K562 (cell line): ENCODE data around the gene ADCY5. TPM values are rescaled to one million over a fixed set of nuclear protein-coding genes. Genes with fewer than 3 reads are reported as not detected.

Source experiments
- ATAC-seq: fragments of 200-7000 bp; cut with Tn5 transposase; 3 replicates; pipeline ENCODE4 v1.9.1; 2020; ENCODE audit warnings: moderate library complexity
- BruUV-seq: library from RNA; stranded (reverse); fragments of 400-500 nt; replicated peaks from 2 replicates; lab custom pipeline; 2021; lab: Mats Ljungman, UMichigan
- CTCF ChIA-PET: fragments of 300-600 bp; formaldehyde crosslinking; extraction: SDS; loops from one replicate; lab custom pipeline; 2021; ENCODE audit warnings: low intra/inter-chr PET ratio; lab: Yijun Ruan, JAX
- POLR2A ChIA-PET: fragments of 300-600, 350-650 bp; sonication (Branson Sonifier 250); formaldehyde crosslinking; extraction: SDS; loops from one replicate; lab custom pipeline; 2021; ENCODE audit warnings: antibody characterized with exemption, inconsistent platforms; lab: Yijun Ruan, JAX
- DNase-seq, 4 experiments: peaks; one replicate each; pipeline versions ENCODE4 v3.0.0 to v3.0.0-alpha.2; 2011 to 2018; ENCODE audit warnings: low spot score in 3 of 4, mixed read lengths in 3 of 4; ENCODE audit errors: extremely low read depth in 1 of 4
- FAIRE-seq: peaks from 2 replicates; lab custom pipeline; 2011; peaks lifted over from hg19 to GRCh38; lab: Jason Lieb, UNC
- H2AFZ ChIP-seq: 2 replicates; pipeline ENCODE4 v1.6.0; 2011; ENCODE audit warnings: low read depth, low read length, control low read depth, inconsistent platforms
- H3K27ac ChIP-seq: fragments of 200-600 bp; 3 replicates; pipeline ENCODE4 v1.8.0; 2011; ENCODE audit warnings: low read depth, mild to moderate bottlenecking, control low read depth, inconsistent platforms, low read length, moderate library complexity, mixed read lengths; ENCODE audit errors: extremely low read depth
- H3K27me3 ChIP-seq, 2 experiments: fragments of 300-600 bp in 1 of 2; 2 replicates in 1 of 2; 3 replicates in 1 of 2; pipeline versions ENCODE4 v1.6.0 to v1.8.0; 2011; ENCODE audit warnings: inconsistent platforms in 2 of 2, low read length in 2 of 2, mild to moderate bottlenecking in 1 of 2, mixed read lengths in 1 of 2, moderate library complexity in 1 of 2; ENCODE audit not compliant: control insufficient read depth in 2 of 2, insufficient read depth in 2 of 2
- H3K36me3 ChIP-seq: fragments of 300-600 bp; 3 replicates; pipeline ENCODE4 v1.8.0; 2011; ENCODE audit warnings: mild to moderate bottlenecking, low read length, inconsistent platforms; ENCODE audit not compliant: control insufficient read depth, insufficient read depth
- H3K4me1 ChIP-seq, 2 experiments: fragments of 200-600 bp in 1 of 2; replicated peaks in 1 of 2; 2 replicates in 1 of 2; 3 replicates in 1 of 2; pipeline versions ENCODE4 v1.5.1 to v1.8.0; 2011; ENCODE audit warnings: inconsistent platforms in 2 of 2, low read length in 2 of 2, mild to moderate bottlenecking in 1 of 2, mixed read lengths in 1 of 2, moderate library complexity in 1 of 2; ENCODE audit not compliant: control insufficient read depth in 2 of 2, insufficient read depth in 2 of 2
- H3K4me2 ChIP-seq: 2 replicates; pipeline ENCODE4 v1.6.1; 2011; ENCODE audit warnings: low read length, control low read depth, inconsistent platforms, mixed read lengths; ENCODE audit not compliant: insufficient read depth
- H3K4me3 ChIP-seq: fragments of 200-600 bp; sonication (generic), shearing (Covaris generic); 2 replicates; pipeline ENCODE4 v1.5.1; 2016; ENCODE audit warnings: control low read depth, inconsistent platforms
- H3K79me2 ChIP-seq: fragments of 200-600 bp; 3 replicates; pipeline ENCODE4 v1.8.0; 2011; ENCODE audit warnings: low read length, inconsistent platforms; ENCODE audit not compliant: control insufficient read depth, insufficient read depth
- H3K9ac ChIP-seq, 2 experiments: 2 replicates each; pipeline versions ENCODE4 v1.6.0 to v1.6.1; 2011; ENCODE audit warnings: low read depth in 2 of 2, low read length in 2 of 2, control low read depth in 1 of 2, inconsistent platforms in 1 of 2, mild to moderate bottlenecking in 1 of 2, mixed read lengths in 1 of 2; ENCODE audit not compliant: insufficient read depth in 1 of 2
- H3K9me1 ChIP-seq: one replicate; pipeline ENCODE4 v1.6.0; 2011; ENCODE audit warnings: inconsistent platforms, mild to moderate bottlenecking, low read length, moderate library complexity; ENCODE audit not compliant: control insufficient read depth, insufficient read depth
- H3K9me3 ChIP-seq: replicated peaks from 2 replicates; pipeline ENCODE4 v1.5.1; 2011; ENCODE audit warnings: low read depth, low read length, inconsistent platforms; ENCODE audit not compliant: control insufficient read depth, insufficient read depth
- H4K20me1 ChIP-seq: replicated peaks from 2 replicates; pipeline ENCODE4 v1.6.1; 2011; ENCODE audit warnings: low read length, inconsistent platforms, mixed read lengths; ENCODE audit not compliant: control insufficient read depth, insufficient read depth
- ELF1 ChIP-seq: fragments of 200-800 bp; sonication (Bioruptor generic); IDR thresholded peaks from 2 replicates; pipeline ENCODE4 v1.6.1; 2016; ENCODE audit warnings: missing genetic modification characterization, missing compliant biosample characterization
- JUND ChIP-seq, 2 experiments: IDR thresholded peaks; 2 replicates in 1 of 2; 3 replicates in 1 of 2; pipeline ENCODE4 v1.6.1; 2011; ENCODE audit warnings: borderline replicate concordance in 2 of 2, low read depth in 2 of 2, low read length in 2 of 2, improper control_type of control experiment in 1 of 2, missing biosample characterization in 1 of 2, missing genetic modification characterization in 1 of 2, missing genetic modification reagents in 1 of 2
- SRSF7 ChIP-seq: fragments of 200-400 bp; formaldehyde crosslinking; optimal IDR thresholded peaks from 2 replicates; pipeline ENCODE3; 2017; ENCODE audit warnings: mild to moderate bottlenecking, low read depth, low read length
- TARDBP ChIP-seq: fragments of 450-650 bp; IDR thresholded peaks from 2 replicates; pipeline ENCODE4 v1.6.1; 2016
- ZC3H11A ChIP-seq: IDR thresholded peaks from 2 replicates; pipeline ENCODE4 v1.6.1; 2012; ENCODE audit warnings: low read depth, low read length, improper control_type of control experiment
- ZNF146 ChIP-seq: IDR thresholded peaks from one replicate; pipeline ENCODE4 v1.6.1; 2018; ENCODE audit warnings: missing compliant biosample characterization; ENCODE audit not compliant: unreplicated experiment
- ZNF197 ChIP-seq: fragments of 200-800 bp; sonication (Bioruptor generic); IDR thresholded peaks from 2 replicates; pipeline ENCODE4 v1.6.1; 2016; ENCODE audit warnings: low read depth, missing genetic modification characterization, missing compliant biosample characterization
- ZNF384 ChIP-seq: IDR thresholded peaks from 2 replicates; pipeline ENCODE4 v1.6.1; 2012; ENCODE audit warnings: low read depth, low read length, improper control_type of control experiment
- ZZZ3 ChIP-seq: fragments of 450-650 bp; IDR thresholded peaks from 2 replicates; pipeline ENCODE4 v1.6.1; 2016; ENCODE audit warnings: antibody characterized with exemption, mild to moderate bottlenecking, moderate library complexity
- WGBS: fragments of 100-300 bp; shearing (Covaris generic); methylation state at CpG from one replicate; pipeline ENCODE4 v1.1.6; 2016; ENCODE audit warnings: low coverage, mixed read lengths; ENCODE audit not compliant: insufficient coverage; ENCODE audit errors: missing lambda C conversion rate; 5-methylcytosine and 5-hydroxymethylcytosine counted together
- in situ Hi-C: fragments of 300-500 bp; cut with MboI; formaldehyde crosslinking; loops from 4 replicates; pipeline ENCODE4 v1.15.0; 2018; ENCODE audit warnings: inconsistent platforms, mixed read lengths
- intact Hi-C: fragments of 100-400 bp; cut with micrococcal nuclease; formaldehyde crosslinking; loops from 2 replicates; pipeline ENCODE4 v1.14.2; 2022
- polyA plus RNA-seq, 8 experiments: library from polyadenylated mRNA; depleted of rRNA in 4 of 8; stranded (reverse) in 5 of 8; unstranded in 3 of 8; fragments of >200 nt; fragmentation: Nextera tagmentation in 2 of 8; fragmentation: Illumina TruSeq in 1 of 8; extraction: Ambion mirVana in 2 of 8; extraction: Trizol in 1 of 8; gene quantifications; 2 replicates each; pipeline versions ENCODE4 v1.2.1 to v1.2.3, GENCODE V29; 2011 to 2014; ENCODE audit warnings: inconsistent platforms in 1 of 8, missing spikeins in 1 of 8
- total RNA-seq, 7 experiments: library from RNA; depleted of rRNA in 6 of 7; stranded (reverse); fragments of >200 nt in 6 of 7; fragmentation: Illumina TruSeq in 2 of 7; extraction: Trizol in 2 of 7; gene quantifications; 2 replicates each; pipeline versions ENCODE4 v1.2.1 to v1.2.3, GENCODE V29; 2011 to 2021; ENCODE audit warnings: low replicate concordance in 1 of 7
- TF ChIP-seq, protein P1 (sequence below): fragments of 250-450 bp; sonication (Bioruptor Pico); IDR thresholded peaks from 2 replicates; pipeline ENCODE4 v1.6.1; 2021; ENCODE audit warnings: mild to moderate bottlenecking
- TF ChIP-seq, protein P2 (sequence below): IDR thresholded peaks from 2 replicates; pipeline ENCODE4 v1.6.1; 2014; ENCODE audit warnings: antibody characterized with exemption
- TF ChIP-seq, protein P3 (sequence below): fragments of 450-650 bp; conservative IDR thresholded peaks from 2 replicates; pipeline ENCODE4 v1.6.1; 2016; ENCODE audit warnings: missing genetic modification characterization, low read depth, mild to moderate bottlenecking, missing compliant biosample characterization, moderate library complexity

Gene ADCY5
- total and polyA plus RNA-seq, 9 of the 15 experiments (the other 6 are each of a cell fraction or from before 2014, with no cell fraction given): under 0.01 TPM; not detected in 8

DNA sequence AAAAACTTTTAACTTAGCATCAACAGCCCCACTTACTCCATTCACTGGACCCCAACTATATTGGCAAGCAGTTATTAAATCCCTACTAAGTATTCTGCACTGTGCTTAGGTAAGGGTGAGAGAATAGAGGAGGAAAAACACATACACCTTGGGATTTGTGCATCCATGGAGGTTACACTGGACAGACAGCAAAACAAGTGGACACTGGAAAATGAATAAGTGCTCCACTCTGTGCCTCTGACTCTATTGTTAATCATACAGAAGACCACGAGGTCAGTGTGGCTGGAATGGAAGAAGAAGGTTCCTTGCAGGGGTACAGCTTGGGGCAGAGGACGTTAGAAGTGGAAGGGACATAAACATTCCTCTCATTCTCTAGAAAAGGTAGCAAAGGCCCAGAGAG is 3.2 kb downstream of the ADCY5 start:
- DNase-seq (no peak), FAIRE-seq (no peak)
- Histone ChIP-seq H4K20me1 (peaks cover 6% of the 10 kb centered on the region; the same call in 1 of the 2 replicates), H3K9me1 (peaks cover 2% of the 10 kb centered on the region), H3K4me1 (peaks cover 0 to 24% of the 10 kb centered on the region in 2 experiments; a peak in 2 of 5 replicates), H3K27me3 (peaks cover 0 to 29% of the 10 kb centered on the region in 2 experiments; a peak in 3 of 5 replicates), H3K4me2 (no peak overlapping the region)
- 0% methylated on average over 1 of the region's 2 CpGs for WGBS
- TF ChIP-seq, protein P1, sequence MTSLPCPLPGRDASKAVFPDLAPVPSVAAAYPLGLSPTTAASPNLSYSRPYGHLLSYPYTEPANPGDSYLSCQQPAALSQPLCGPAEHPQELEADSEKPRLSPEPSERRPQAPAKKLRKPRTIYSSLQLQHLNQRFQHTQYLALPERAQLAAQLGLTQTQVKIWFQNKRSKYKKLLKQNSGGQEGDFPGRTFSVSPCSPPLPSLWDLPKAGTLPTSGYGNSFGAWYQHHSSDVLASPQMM (CRISPR knock-in tag): no peak
- no peak for TF ChIP-seq ZNF146 (CRISPR knock-in tag)
- TF ChIP-seq ZZZ3: no peak
- no peak for TF ChIP-seq ELF1 (tag)
- TF ChIP-seq SRSF7: no peak
- no peak for TF ChIP-seq ZNF197 (CRISPR knock-in tag)
- TF ChIP-seq, protein P2, sequence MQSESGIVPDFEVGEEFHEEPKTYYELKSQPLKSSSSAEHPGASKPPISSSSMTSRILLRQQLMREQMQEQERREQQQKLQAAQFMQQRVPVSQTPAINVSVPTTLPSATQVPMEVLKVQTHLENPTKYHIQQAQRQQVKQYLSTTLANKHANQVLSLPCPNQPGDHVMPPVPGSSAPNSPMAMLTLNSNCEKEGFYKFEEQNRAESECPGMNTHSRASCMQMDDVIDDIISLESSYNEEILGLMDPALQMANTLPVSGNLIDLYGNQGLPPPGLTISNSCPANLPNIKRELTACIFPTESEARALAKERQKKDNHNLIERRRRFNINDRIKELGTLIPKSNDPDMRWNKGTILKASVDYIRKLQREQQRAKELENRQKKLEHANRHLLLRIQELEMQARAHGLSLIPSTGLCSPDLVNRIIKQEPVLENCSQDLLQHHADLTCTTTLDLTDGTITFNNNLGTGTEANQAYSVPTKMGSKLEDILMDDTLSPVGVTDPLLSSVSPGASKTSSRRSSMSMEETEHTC: no peak
- no peak for TF ChIP-seq TARDBP
- TF ChIP-seq, protein P3, sequence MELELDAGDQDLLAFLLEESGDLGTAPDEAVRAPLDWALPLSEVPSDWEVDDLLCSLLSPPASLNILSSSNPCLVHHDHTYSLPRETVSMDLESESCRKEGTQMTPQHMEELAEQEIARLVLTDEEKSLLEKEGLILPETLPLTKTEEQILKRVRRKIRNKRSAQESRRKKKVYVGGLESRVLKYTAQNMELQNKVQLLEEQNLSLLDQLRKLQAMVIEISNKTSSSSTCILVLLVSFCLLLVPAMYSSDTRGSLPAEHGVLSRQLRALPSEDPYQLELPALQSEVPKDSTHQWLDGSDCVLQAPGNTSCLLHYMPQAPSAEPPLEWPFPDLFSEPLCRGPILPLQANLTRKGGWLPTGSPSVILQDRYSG: no peak
- TF ChIP-seq ZNF384: no peak
- TF ChIP-seq JUND (IDR thresholded peaks at IDR 0.05; ENCODE audit: borderline replicate concordance, low read depth, low read length): no peak
- TF ChIP-seq JUND (tag; IDR thresholded peaks at IDR 0.05; ENCODE audit: borderline replicate concordance, low read depth, low read length): no peak
- TF ChIP-seq ZC3H11A: no peak
- TF ChIP-seq, all 486 proteins: peak for 0
- H3K4me3 ChIP-seq: no peak overlapping the region
- H2AFZ ChIP-seq: no peak overlapping the region
- no peak overlapping the region for H3K27ac ChIP-seq
- ChIA-PET CTCF (no interaction called here), POLR2A (interaction anchor here (0.6 kb wide), 1 partner anchor 148 kb away, joined by 5 read pairs; no protein-coding TSS in a partner anchor)
- H3K9ac ChIP-seq: no peak overlapping the region
- in situ Hi-C loops (no loop called here), intact Hi-C loops (no loop called here)
- no peak for ATAC-seq
- H3K9me3 ChIP-seq: no peaks in the 10 kb centered on the region
- H3K36me3 ChIP-seq: no peaks in the 10 kb centered on the region
- no TSS peak for BruUV-seq
- no peaks in the 10 kb centered on the region for H3K79me2 ChIP-seq
